Natural killer cell (primary cell): Measurements from ENCODE around the gene LAMA1. TPM values are rescaled to one million over a fixed set of nuclear protein-coding genes. Genes with fewer than 3 reads are reported as not detected.

ENCODE experiments used
- ATAC-seq, 3 donors: fragments of 150-1000 bp in 2 of 3; fragments of 200-7000 bp in 1 of 3; cut with Tn5 transposase; 1 replicate in 1 of 3; 2 replicates in 2 of 3; pipeline ENCODE4 v1.10.0; 2021; ENCODE audit warnings: mild to moderate bottlenecking in 2 of 3, moderate library complexity in 2 of 3
- DNase-seq, 2 donors: peaks; one replicate each; pipeline versions ENCODE4 v3.0.0 to v3.0.0-alpha.2; 2013 to 2021; ENCODE audit warnings: mixed read lengths in 1 of 2
- H3K27ac ChIP-seq: one replicate; pipeline ENCODE4 v1.5.1; 2013; ENCODE audit warnings: mild to moderate bottlenecking, low read length
- H3K27me3 ChIP-seq: one replicate; pipeline ENCODE4 v1.6.1; 2013; ENCODE audit warnings: low read length; ENCODE audit not compliant: control insufficient read depth, insufficient read depth
- H3K36me3 ChIP-seq: one replicate; pipeline ENCODE4 v1.6.1; 2013; ENCODE audit warnings: low read length; ENCODE audit not compliant: control insufficient read depth, insufficient read depth
- H3K4me1 ChIP-seq: one replicate; pipeline ENCODE4 v1.6.1; 2013; ENCODE audit warnings: low read length; ENCODE audit not compliant: control insufficient read depth, insufficient read depth
- H3K4me3 ChIP-seq: one replicate; pipeline ENCODE4 v1.5.1; 2013; ENCODE audit warnings: low read length
- H3K9me3 ChIP-seq: one replicate; pipeline ENCODE4 v1.6.1; 2013; ENCODE audit warnings: low read length; ENCODE audit not compliant: control insufficient read depth, insufficient read depth
- H3K27ac Mint-ChIP-seq, 2 donors: one replicate each; pipeline ENCODE4 v1.8.0; 2022; ENCODE audit warnings: mild to moderate bottlenecking in 2 of 2, mixed read lengths in 2 of 2, moderate library complexity in 1 of 2
- H3K27me3 Mint-ChIP-seq, 2 donors: one replicate each; pipeline ENCODE4 v1.8.0; 2022; ENCODE audit warnings: low read depth in 2 of 2, mixed read lengths in 2 of 2
- H3K36me3 Mint-ChIP-seq: one replicate; pipeline ENCODE4 v1.8.0; 2022; ENCODE audit warnings: mixed read lengths
- H3K4me1 Mint-ChIP-seq, 2 donors: one replicate each; pipeline ENCODE4 v1.8.0; 2022; ENCODE audit warnings: mixed read lengths in 2 of 2
- H3K4me3 Mint-ChIP-seq: one replicate; pipeline ENCODE4 v1.8.0; 2022; ENCODE audit warnings: mild to moderate bottlenecking, moderate library complexity, mixed read lengths
- H3K9me3 Mint-ChIP-seq, 2 donors: one replicate each; pipeline ENCODE4 v1.8.0; 2022; ENCODE audit warnings: mixed read lengths in 2 of 2
- CTCF ChIP-seq: fragments of 200-600 bp; IDR thresholded peaks from one replicate; pipeline ENCODE4 v1.8.0; 2022; ENCODE audit warnings: antibody characterized with exemption
- WGBS: methylation state at CpG from one replicate; pipeline ENCODE4 v1.1.7; 2013; ENCODE audit warnings: missing lambda C conversion rate; ENCODE audit not compliant: insufficient coverage; 5-methylcytosine and 5-hydroxymethylcytosine counted together
- intact Hi-C: fragments of 100-400 bp; cut with micrococcal nuclease; formaldehyde crosslinking; loops from one replicate; pipeline ENCODE4 v1.14.2; 2022
- total RNA-seq, 4 donors: library from RNA; stranded (reverse); fragments of 120-200 nt in 1 of 4; gene quantifications; one replicate each; pipeline versions ENCODE4 v1.2.3 to v1.2.4, GENCODE V29; 2013 to 2022

Gene LAMA1
- total RNA-seq, 3 donors from 2014 or later (not counting 1 experiment from before 2014, with no cell fraction given) = not detected

- Histone ChIP-seq H3K27me3 (peaks cover 14% of the 10 kb centered on the region), H3K4me1 (no peaks in the 10 kb centered on the region), H3K9me3 (peaks cover 3% of the 10 kb centered on the region), H3K36me3 (no peaks in the 10 kb centered on the region), H3K27ac (no peak overlapping the region), H3K4me3 (no peak overlapping the region)
- H3K4me1 Mint-ChIP-seq = peaks cover 8% of the 10 kb centered on the region in 2 donors
- no peak for TF ChIP-seq CTCF
- H3K36me3 Mint-ChIP-seq = peaks cover 7% of the 10 kb centered on the region
- no peak for DNase-seq
- intact Hi-C loops = no loop called here
- peaks cover 0 to 5% of the 10 kb centered on the region in 2 donors for H3K9me3 Mint-ChIP-seq
- 87% methylated on average over 3 of the region's 3 CpGs for WGBS
- H3K27me3 Mint-ChIP-seq = peaks cover 24 to 33% of the 10 kb centered on the region in 2 donors
- no peak overlapping the region for H3K27ac Mint-ChIP-seq
- ATAC-seq = no peak
- no peak overlapping the region for H3K4me3 Mint-ChIP-seq
These were observed 4.7 kb downstream of the LAMA1 start for GRCh38 chr18:7112936-7113335.

- Histone ChIP-seq H3K9me3 (peaks cover 1% of the 10 kb centered on the region), H3K4me1 (no peaks in the 10 kb centered on the region), H3K4me3 (no peak overlapping the region), H3K36me3 (no peaks in the 10 kb centered on the region), H3K27ac (no peak overlapping the region), H3K27me3 (peaks cover 11% of the 10 kb centered on the region)
- Mint-ChIP-seq H3K27ac (no peak overlapping the region), H3K4me3 (no peak overlapping the region), H3K4me1 (peaks cover under 1% of the 10 kb centered on the region in 2 donors), H3K36me3 (no peaks in the 10 kb centered on the region), H3K27me3 (peaks cover 17 to 24% of the 10 kb centered on the region in 2 donors), H3K9me3 (peaks cover 0 to 5% of the 10 kb centered on the region in 2 donors)
- WGBS = 86% methylated on average over 2 of the region's 2 CpGs
- intact Hi-C loops = no loop called here
- no peak for TF ChIP-seq CTCF
- no peak for DNase-seq
- ATAC-seq = no peak
These were observed 6.5 kb downstream of the LAMA1 start for GRCh38 chr18:7111134-7111533.

- no peaks in the 10 kb centered on the region for H3K27me3 ChIP-seq
- H3K9me3 ChIP-seq = peaks cover 2% of the 10 kb centered on the region
- peaks cover 3% of the 10 kb centered on the region in 2 donors for H3K9me3 Mint-ChIP-seq
- H3K36me3 ChIP-seq = no peaks in the 10 kb centered on the region
- intact Hi-C loops = no loop called here
- H3K36me3 Mint-ChIP-seq = no peaks in the 10 kb centered on the region
- ATAC-seq = no peak
- no peak overlapping the region for H3K4me3 ChIP-seq
- no peak for TF ChIP-seq CTCF
- no peak overlapping the region for H3K27ac Mint-ChIP-seq
- no peak for DNase-seq
- no peaks in the 10 kb centered on the region for H3K4me1 ChIP-seq
- no peaks in the 10 kb centered on the region for H3K4me1 Mint-ChIP-seq
- no peak overlapping the region for H3K27ac ChIP-seq
- WGBS = 81% methylated on average over 5 of the region's 5 CpGs
- H3K27me3 Mint-ChIP-seq = no peaks in the 10 kb centered on the region
- no peak overlapping the region for H3K4me3 Mint-ChIP-seq
These were observed 11.7 kb downstream of the LAMA1 start for GRCh38 chr18:7105943-7106342.

- Mint-ChIP-seq H3K27ac (no peak overlapping the region), H3K36me3 (no peaks in the 10 kb centered on the region), H3K4me3 (no peak overlapping the region), H3K9me3 (peaks cover 3% of the 10 kb centered on the region in 2 donors), H3K4me1 (no peaks in the 10 kb centered on the region), H3K27me3 (no peaks in the 10 kb centered on the region)
- 94% methylated on average over 3 of the region's 7 CpGs for WGBS
- Histone ChIP-seq H3K27me3 (no peaks in the 10 kb centered on the region), H3K36me3 (no peaks in the 10 kb centered on the region), H3K4me1 (no peaks in the 10 kb centered on the region), H3K4me3 (no peak overlapping the region), H3K9me3 (peaks cover 2% of the 10 kb centered on the region), H3K27ac (no peak overlapping the region)
- DNase-seq = no peak
- intact Hi-C loops = no loop called here
- TF ChIP-seq CTCF = no peak
- ATAC-seq = no peak
These were observed 12.3 kb downstream of the LAMA1 start for GRCh38 chr18:7105268-7105667.
